HepG2 (cell line): ENCODE results near the gene CPLX1. TPM values are rescaled to one million over a fixed set of nuclear protein-coding genes. Genes with fewer than 3 reads are reported as not detected.

ENCODE experiments used
- ARID3A ChIP-seq: IDR thresholded peaks from 2 replicates; pipeline ENCODE4 v1.6.1; 2012; ENCODE audit warnings: low read depth, low read length, improper control_type of control experiment
- ARNT ChIP-seq: fragments of 450-650 bp; IDR thresholded peaks from 2 replicates; pipeline ENCODE4 v1.6.1; 2017
- ATAD3A ChIP-seq: sonication (generic); formaldehyde crosslinking; IDR thresholded peaks from 2 replicates; pipeline ENCODE4 v1.4.0; 2020; ENCODE audit warnings: missing genetic modification reagents
- ATRX ChIP-seq: sonication (generic); formaldehyde crosslinking; IDR thresholded peaks from 2 replicates; pipeline ENCODE4 v1.4.0; 2020; ENCODE audit warnings: missing genetic modification reagents, borderline replicate concordance
- CCDC6 ChIP-seq: sonication (generic); formaldehyde crosslinking; IDR thresholded peaks from 2 replicates; pipeline ENCODE4 v1.8.1; 2022; ENCODE audit warnings: mild to moderate bottlenecking, missing genetic modification reagents, moderate library complexity
- HDAC1 ChIP-seq: sonication (generic); formaldehyde crosslinking; IDR thresholded peaks from 2 replicates; pipeline ENCODE4 v1.5.1; 2020; ENCODE audit warnings: mild to moderate bottlenecking, missing genetic modification reagents
- HNF1B ChIP-seq: sonication (generic); formaldehyde crosslinking; IDR thresholded peaks from 2 replicates; pipeline ENCODE4 v1.5.1; 2020; ENCODE audit warnings: mild to moderate bottlenecking, moderate library complexity, missing genetic modification reagents
- KDM4B ChIP-seq: sonication (generic); formaldehyde crosslinking; IDR thresholded peaks from 2 replicates; pipeline ENCODE4 v1.4.0; 2020; ENCODE audit warnings: missing genetic modification reagents
- MED8 ChIP-seq: sonication (generic); formaldehyde crosslinking; IDR thresholded peaks from 2 replicates; pipeline ENCODE4 v1.8.1; 2023; ENCODE audit warnings: mild to moderate bottlenecking, missing genetic modification reagents; ENCODE audit not compliant: insufficient replicate concordance
- MIXL1 ChIP-seq: IDR thresholded peaks from 2 replicates; pipeline ENCODE4 v1.6.1; 2016
- MLX ChIP-seq: IDR thresholded peaks from 2 replicates; pipeline ENCODE4 v1.6.1; 2016
- NR0B2 ChIP-seq: sonication (generic); formaldehyde crosslinking; IDR thresholded peaks from 2 replicates; pipeline ENCODE4 v1.4.0; 2020; ENCODE audit warnings: mild to moderate bottlenecking, missing genetic modification reagents
- NR2F6 ChIP-seq, 2 experiments: IDR thresholded peaks; 2 replicates each; pipeline ENCODE4 v1.6.1; 2016; ENCODE audit warnings: antibody characterized with exemption in 1 of 2, mild to moderate bottlenecking in 1 of 2
- SMARCE1 ChIP-seq: fragments of 450-650 bp; IDR thresholded peaks from 2 replicates; pipeline ENCODE4 v1.6.1; 2017; ENCODE audit warnings: borderline replicate concordance
- SP1 ChIP-seq, 2 experiments: fragments of 450-650 bp in 1 of 2; sonication (generic) in 1 of 2; formaldehyde crosslinking in 1 of 2; IDR thresholded peaks; 2 replicates each; pipeline versions ENCODE4 v1.4.0 to v1.6.1; 2016 to 2020; ENCODE audit warnings: missing genetic modification reagents in 1 of 2
- THAP8 ChIP-seq: sonication (generic); formaldehyde crosslinking; IDR thresholded peaks from 2 replicates; pipeline ENCODE4 v1.5.1; 2020; ENCODE audit warnings: missing genetic modification reagents, mild to moderate bottlenecking, borderline replicate concordance
- TRAFD1 ChIP-seq: sonication (generic); formaldehyde crosslinking; IDR thresholded peaks from 2 replicates; pipeline ENCODE4 v1.5.1; 2020; ENCODE audit warnings: missing genetic modification reagents, mild to moderate bottlenecking, borderline replicate concordance
- ZBTB3 ChIP-seq: sonication (generic); formaldehyde crosslinking; IDR thresholded peaks from 2 replicates; pipeline ENCODE4 v1.4.0; 2020; ENCODE audit warnings: low read depth, mild to moderate bottlenecking, moderate library complexity, missing genetic modification reagents, borderline replicate concordance
- ZNF296 ChIP-seq: sonication (generic); formaldehyde crosslinking; conservative IDR thresholded peaks from 2 replicates; pipeline ENCODE4 v1.5.0; 2020; ENCODE audit warnings: mild to moderate bottlenecking, missing genetic modification reagents
- ZNF460 ChIP-seq: sonication (generic); formaldehyde crosslinking; IDR thresholded peaks from 2 replicates; pipeline ENCODE4 v1.5.1; 2020; ENCODE audit warnings: missing genetic modification reagents, mild to moderate bottlenecking, borderline replicate concordance
- ZNF510 ChIP-seq: sonication (generic); formaldehyde crosslinking; IDR thresholded peaks from 2 replicates; pipeline ENCODE4 v1.4.0; 2020; ENCODE audit warnings: low read depth, mild to moderate bottlenecking, missing genetic modification reagents
- ZNF772 ChIP-seq: sonication (generic); formaldehyde crosslinking; IDR thresholded peaks from 2 replicates; pipeline ENCODE4 v1.5.0; 2020; ENCODE audit warnings: mild to moderate bottlenecking, missing genetic modification reagents
- polyA plus RNA-seq, 8 experiments: library from polyadenylated mRNA; depleted of rRNA in 3 of 8; stranded (reverse) in 7 of 8; unstranded in 1 of 8; fragments of >200 nt; fragmentation: Illumina TruSeq in 4 of 8; extraction: Trizol in 4 of 8; gene quantifications; 2 replicates each; pipeline versions ENCODE4 v1.2.1 to v1.2.3, GENCODE V29; 2011 to 2016; ENCODE audit warnings: low read depth in 4 of 8, missing spikeins in 1 of 8, mixed read lengths in 1 of 8; ENCODE audit not compliant: insufficient read depth in 1 of 8
- total RNA-seq, 5 experiments: library from RNA; depleted of rRNA; stranded (reverse); fragments of >200 nt; fragmentation: Illumina TruSeq; extraction: Trizol; gene quantifications; 2 replicates each; pipeline ENCODE4 v1.2.3, GENCODE V29; 2016; ENCODE audit warnings: low read depth in 1 of 5

The CPLX1 gene
- total and polyA plus RNA-seq, 2 of the 13 experiments (the other 11 are each of a cell fraction or from before 2014, with no cell fraction given): 0.18 TPM

- no peak for TF ChIP-seq TRAFD1
- no peak for TF ChIP-seq ARID3A
- no peak; the same call in 1 of the 2 replicates for TF ChIP-seq ZNF772 (CRISPR knock-in tag)
- no peak for TF ChIP-seq MIXL1 (CRISPR knock-in tag)
- peak; percentile 56; the same call in 1 of the 2 replicates for TF ChIP-seq CCDC6
- no peak for TF ChIP-seq ARNT
- no peak for TF ChIP-seq ZBTB3 (CRISPR knock-in tag)
- 0 out of 2 replicates have a peak, but pooled peaks have one; percentile 60 for TF ChIP-seq ZNF296 (CRISPR knock-in tag)
- 0 out of 2 replicates have a peak, but pooled peaks have one; percentile 0 for TF ChIP-seq ZNF510 (CRISPR knock-in tag)
- no peak for TF ChIP-seq ATRX
- no peak for TF ChIP-seq SP1 (IDR thresholded peaks at IDR 0.05)
- peak; percentile 13; the same call in 1 of the 2 replicates for TF ChIP-seq SP1 (CRISPR knock-in tag; IDR thresholded peaks at IDR 0.05)
- TF ChIP-seq ZNF460 (CRISPR knock-in tag): peak; percentile 9; the same call in 1 of the 2 replicates
- no peak for TF ChIP-seq NR0B2 (CRISPR knock-in tag)
- peak; percentile 42 for TF ChIP-seq KDM4B (CRISPR knock-in tag)
- TF ChIP-seq NR2F6 (IDR thresholded peaks at IDR 0.05): no peak
- TF ChIP-seq NR2F6 (CRISPR knock-in tag; IDR thresholded peaks at IDR 0.05): peak; percentile 10; the same call in 1 of the 2 replicates
- no peak for TF ChIP-seq MLX (CRISPR knock-in tag)
- TF ChIP-seq HNF1B (CRISPR knock-in tag): no peak; the same call in 1 of the 2 replicates
- no peak for TF ChIP-seq ATAD3A (CRISPR knock-in tag)
- peak; percentile 45; the same call in 1 of the 2 replicates for TF ChIP-seq HDAC1
- TF ChIP-seq SMARCE1: no peak
- no peak for TF ChIP-seq MED8
- peak; percentile 58; the same call in 1 of the 2 replicates for TF ChIP-seq THAP8 (CRISPR knock-in tag)
Observed at GRCh38 chr4:781493-782216, 44.3 kb downstream of the CPLX1 start (continued).
